ENCODE results near the gene ACOXL.

- TF ChIP-seq EZH2 (IDR thresholded peaks at IDR 0.05; ENCODE audit: insufficient read depth, poor library complexity, severe bottlenecking) (no peak), EZH2phosphoT487 (IDR thresholded peaks at IDR 0.05; ENCODE audit: insufficient read depth, low read depth) (no peak)
Measured at GRCh38 chr2:110960954-110961353, 228.6 kb downstream of the ACOXL start.
